Uterus (tissue), 2 donors: ENCODE data around the gene CHAC1.

Experiments
- POLR2A ChIP-seq, 2 donors: fragments of 450-650 bp; IDR thresholded peaks; one replicate each; pipeline ENCODE4 v1.6.1; 2016; ENCODE audit warnings: antibody characterized with exemption in 2 of 2, mild to moderate bottlenecking in 1 of 2, moderate library complexity in 1 of 2
- TF ChIP-seq, protein P1 (sequence below), 4 experiments: fragments of 200-600 bp in 2 of 4; fragments of 450-650 bp in 2 of 4; sonication (generic) in 2 of 4; IDR thresholded peaks; one replicate each; pipeline ENCODE4 v1.5.1; 2016 to 2019; ENCODE audit warnings: antibody characterized with exemption in 4 of 4, mild to moderate bottlenecking in 2 of 4, moderate library complexity in 1 of 4

GRCh38 chr15:40937762-40938535 is 15.3 kb upstream of the CHAC1 start:
- TF ChIP-seq, protein P1, sequence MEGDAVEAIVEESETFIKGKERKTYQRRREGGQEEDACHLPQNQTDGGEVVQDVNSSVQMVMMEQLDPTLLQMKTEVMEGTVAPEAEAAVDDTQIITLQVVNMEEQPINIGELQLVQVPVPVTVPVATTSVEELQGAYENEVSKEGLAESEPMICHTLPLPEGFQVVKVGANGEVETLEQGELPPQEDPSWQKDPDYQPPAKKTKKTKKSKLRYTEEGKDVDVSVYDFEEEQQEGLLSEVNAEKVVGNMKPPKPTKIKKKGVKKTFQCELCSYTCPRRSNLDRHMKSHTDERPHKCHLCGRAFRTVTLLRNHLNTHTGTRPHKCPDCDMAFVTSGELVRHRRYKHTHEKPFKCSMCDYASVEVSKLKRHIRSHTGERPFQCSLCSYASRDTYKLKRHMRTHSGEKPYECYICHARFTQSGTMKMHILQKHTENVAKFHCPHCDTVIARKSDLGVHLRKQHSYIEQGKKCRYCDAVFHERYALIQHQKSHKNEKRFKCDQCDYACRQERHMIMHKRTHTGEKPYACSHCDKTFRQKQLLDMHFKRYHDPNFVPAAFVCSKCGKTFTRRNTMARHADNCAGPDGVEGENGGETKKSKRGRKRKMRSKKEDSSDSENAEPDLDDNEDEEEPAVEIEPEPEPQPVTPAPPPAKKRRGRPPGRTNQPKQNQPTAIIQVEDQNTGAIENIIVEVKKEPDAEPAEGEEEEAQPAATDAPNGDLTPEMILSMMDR (IDR thresholded peaks at IDR 0.05): no peak
- no peak for TF ChIP-seq POLR2A (IDR thresholded peaks at IDR 0.05)
